Upper lobe of left lung (tissue), 6 donors: ENCODE data around the gene ADK. TPM values are rescaled to one million over a fixed set of nuclear protein-coding genes. Genes with fewer than 3 reads are reported as not detected.
A peak's percentile ranks its signal among the peaks of the same experiment; 100 is the strongest.
"Not testable (repeated sequence)": the region's sequence is repeated elsewhere in the genome, so short reads cannot be mapped to it uniquely, and the experiment has no call there.

ENCODE experiments used
- ATAC-seq, 2 donors: fragments of 200-7000 bp; cut with Tn5 transposase; one replicate each; pipeline ENCODE4 v1.9.1; 2022; ENCODE audit warnings: mild to moderate bottlenecking in 2 of 2, moderate library complexity in 2 of 2; ENCODE audit not compliant: low FRiP score in 2 of 2
- DNase-seq, 2 donors: peaks; one replicate each; pipeline ENCODE4 v3.0.0-alpha.2; 2019 to 2020
- H3K27ac ChIP-seq, 4 donors: fragments of 200-600 bp; sonication (generic); one replicate each; pipeline ENCODE4 v1.5.1; 2016 to 2019
- H3K27me3 ChIP-seq, 4 donors: fragments of 200-600 bp; sonication (generic); one replicate each; pipeline ENCODE4 v1.5.1; 2017 to 2019
- H3K36me3 ChIP-seq, 4 donors: fragments of 200-600 bp; sonication (generic); one replicate each; pipeline ENCODE4 v1.5.1; 2016 to 2019
- H3K4me1 ChIP-seq, 4 donors: fragments of 200-600 bp; sonication (generic); one replicate each; pipeline ENCODE4 v1.5.1; 2018 to 2019
- H3K4me3 ChIP-seq, 4 donors: fragments of 200-600 bp; sonication (generic); one replicate each; pipeline ENCODE4 v1.5.1; 2017 to 2019; ENCODE audit warnings: mild to moderate bottlenecking in 2 of 4, moderate library complexity in 1 of 4
- H3K9me3 ChIP-seq, 4 donors: fragments of 200-600 bp; sonication (generic); one replicate each; pipeline ENCODE4 v1.5.1; 2018 to 2019
- CTCF ChIP-seq, 6 experiments: fragments of 450-650 bp in 4 of 6; fragments of 200-600 bp in 2 of 6; sonication (generic) in 2 of 6; IDR thresholded peaks; one replicate each; pipeline ENCODE4 v1.5.1; 2016 to 2019; ENCODE audit warnings: antibody characterized with exemption in 6 of 6
- EP300 ChIP-seq, 4 donors: sonication (generic); formaldehyde crosslinking; IDR thresholded peaks; one replicate each; pipeline ENCODE4 v1.5.1; 2017; ENCODE audit warnings: antibody characterized with exemption in 4 of 4, control low read depth in 2 of 4
- POLR2A ChIP-seq, 4 donors: fragments of 450-650 bp; IDR thresholded peaks; one replicate each; pipeline ENCODE4 v1.5.1; 2016 to 2017; ENCODE audit warnings: antibody characterized with exemption in 4 of 4, mild to moderate bottlenecking in 2 of 4
- POLR2AphosphoS5 ChIP-seq, 2 donors: sonication (generic); formaldehyde crosslinking; IDR thresholded peaks; one replicate each; pipeline ENCODE4 v1.5.1; 2017; ENCODE audit warnings: antibody characterized with exemption in 2 of 2
- WGBS, 2 donors: methylation state at CpG; one replicate each; pipeline ENCODE4 v1.1.5; 2017 to 2018; 5-methylcytosine and 5-hydroxymethylcytosine counted together
- total RNA-seq, 6 donors: library from RNA; depleted of rRNA in 4 of 6; stranded (reverse); fragments of >200 nt in 4 of 6; gene quantifications; one replicate each; pipeline versions ENCODE4 v1.1.0 to v1.2.1, GENCODE V29; 2016 to 2021
- donor health status: DM: no; HTN: no; CAD: no; lungs with moderate emphysema.
- donor health status: DM: no; HTN: yes; CAD: no; lungs with severe emphysema.

ADK gene
- total RNA-seq, 6 donors from 2014 or later, result 27.9 to 123 (median 48.1) TPM

GRCh38 chr10:74179111-74179710 lies 28.2 kb downstream of the ADK start:
- Histone ChIP-seq H3K36me3 (no peaks in the 10 kb centered on the region), H3K9me3 (no peaks in the 10 kb centered on the region), H3K27me3 (no peaks in the 10 kb centered on the region), H3K27ac (no peak overlapping the region), H3K4me1 (peaks cover 9 to 25% (median 12%) of the 10 kb centered on the region in 4 donors), H3K4me3 (no peak overlapping the region)
- TF ChIP-seq EP300 (IDR thresholded peaks at IDR 0.05) (no peak), CTCF (IDR thresholded peaks at IDR 0.05) (no peak), POLR2A (IDR thresholded peaks at IDR 0.05) (no peak), POLR2AphosphoS5 (IDR thresholded peaks at IDR 0.05) (no peak)
- WGBS, 2 donors, result 86 to 91% methylated on average over 2 of the region's 2 CpGs
- DNase-seq, result no peak
- ATAC-seq, result no peak

GRCh38 chr10:74186678-74187077 lies 35.7 kb downstream of the ADK start:
- H3K4me3 ChIP-seq, result no peak overlapping the region
- ATAC-seq (no peak), DNase-seq (no peak)
- H3K27me3 ChIP-seq, result no peaks in the 10 kb centered on the region
- H3K36me3 ChIP-seq, result no peaks in the 10 kb centered on the region
- H3K9me3 ChIP-seq, result no peaks in the 10 kb centered on the region
- peak overlapping the region in 2 of 4 donors; percentile 18 to 23 for H3K27ac ChIP-seq
- TF ChIP-seq POLR2A (IDR thresholded peaks at IDR 0.05) (no peak), EP300 (IDR thresholded peaks at IDR 0.05) (no peak), CTCF (IDR thresholded peaks at IDR 0.05) (no peak), POLR2AphosphoS5 (IDR thresholded peaks at IDR 0.05) (no peak)
- peaks cover 14 to 20% (median 17%) of the 10 kb centered on the region in 4 donors for H3K4me1 ChIP-seq

- H3K36me3 ChIP-seq, result no peaks in the 10 kb centered on the region
- H3K4me3 ChIP-seq, result no peak overlapping the region
- H3K4me1 ChIP-seq, result peaks cover 15 to 20% (median 19%) of the 10 kb centered on the region in 4 donors
- no peaks in the 10 kb centered on the region for H3K9me3 ChIP-seq
- WGBS, 2 donors, result 54 to 74% methylated on average over 1 of the region's 1 CpG
- H3K27ac ChIP-seq, result peak overlapping the region in 2 of 4 donors; percentile 3 to 18
- ATAC-seq (no peak), DNase-seq (no peak)
- TF ChIP-seq POLR2AphosphoS5 (IDR thresholded peaks at IDR 0.05), result no peak
- TF ChIP-seq EP300 (IDR thresholded peaks at IDR 0.05), result no peak
- no peak for TF ChIP-seq POLR2A (IDR thresholded peaks at IDR 0.05)
- no peak for TF ChIP-seq CTCF (IDR thresholded peaks at IDR 0.05)
- no peaks in the 10 kb centered on the region for H3K27me3 ChIP-seq
Observed at GRCh38 chr10:74187237-74187636, 36.2 kb downstream of the ADK start.

GRCh38 chr10:74188617-74189016 lies 37.6 kb downstream of the ADK start:
- WGBS, 2 donors, result 96 to 97% methylated on average over 13 of the region's 13 CpGs
- not testable (repeated sequence) for H3K27me3 ChIP-seq, H3K4me3 ChIP-seq, H3K9me3 ChIP-seq, H3K36me3 ChIP-seq, DNase-seq, ATAC-seq
- Histone ChIP-seq H3K4me1 (peaks cover 15 to 24% (median 22%) of the 10 kb centered on the region in 4 donors), H3K27ac (peak overlapping the region in 2 of 4 donors; percentile 35 to 80)

- H3K27me3 ChIP-seq, result no peaks in the 10 kb centered on the region
- ATAC-seq (peak; percentile 84 to 94), DNase-seq (peak in 1 of 2 donors; percentile 79)
- H3K4me1 ChIP-seq, result peaks cover 15 to 26% (median 22%) of the 10 kb centered on the region in 4 donors
- no peaks in the 10 kb centered on the region for H3K36me3 ChIP-seq
- H3K4me3 ChIP-seq, result no peak overlapping the region
- TF ChIP-seq POLR2A (IDR thresholded peaks at IDR 0.05), result peak in 1 of 4 donors; percentile 24
- peak; percentile 12 to 64 for TF ChIP-seq POLR2AphosphoS5 (IDR thresholded peaks at IDR 0.05)
- no peak for TF ChIP-seq CTCF (IDR thresholded peaks at IDR 0.05)
- peak in 1 of 4 donors; percentile 90 for TF ChIP-seq EP300 (IDR thresholded peaks at IDR 0.05)
- WGBS, 2 donors, result 14 to 36% methylated on average over 3 of the region's 3 CpGs
- no peaks in the 10 kb centered on the region for H3K9me3 ChIP-seq
- peak overlapping the region; percentile 33 to 80 (median 78) for H3K27ac ChIP-seq
Observed at GRCh38 chr10:74189999-74190421, 39.0 kb downstream of the ADK start.
